HEK293T (cell line): ENCODE data around the gene EPHA7.

ENCODE experiments used
- ELF4 ChIP-seq: fragments of 450-650 bp; IDR thresholded peaks from 2 replicates; pipeline ENCODE4 v1.6.1; 2017; ENCODE audit warnings: antibody characterized with exemption
- FOXA1 ChIP-seq: fragments of 450-650 bp; IDR thresholded peaks from 2 replicates; pipeline ENCODE4 v1.6.1; 2016; ENCODE audit warnings: mild to moderate bottlenecking
- FOXM1 ChIP-seq: fragments of 450-650 bp; IDR thresholded peaks from 2 replicates; pipeline ENCODE4 v1.6.1; 2017; ENCODE audit warnings: mild to moderate bottlenecking, borderline replicate concordance
- L3MBTL2 ChIP-seq: fragments of 450-650 bp; conservative IDR thresholded peaks from 2 replicates; pipeline ENCODE4 v1.6.1; 2016; ENCODE audit warnings: mild to moderate bottlenecking
- SP1 ChIP-seq: fragments of 450-650 bp; IDR thresholded peaks from 2 replicates; pipeline ENCODE4 v1.6.1; 2017
- SUZ12 ChIP-seq: fragments of 450-650 bp; IDR thresholded peaks from 2 replicates; pipeline ENCODE4 v1.6.1; 2016; ENCODE audit warnings: mild to moderate bottlenecking
- TARDBP ChIP-seq: fragments of 450-650 bp; IDR thresholded peaks from 2 replicates; pipeline ENCODE4 v1.6.1; 2016
- ZNF384 ChIP-seq: fragments of 450-650 bp; IDR thresholded peaks from 2 replicates; pipeline ENCODE4 v1.6.1; 2016

DNA sequence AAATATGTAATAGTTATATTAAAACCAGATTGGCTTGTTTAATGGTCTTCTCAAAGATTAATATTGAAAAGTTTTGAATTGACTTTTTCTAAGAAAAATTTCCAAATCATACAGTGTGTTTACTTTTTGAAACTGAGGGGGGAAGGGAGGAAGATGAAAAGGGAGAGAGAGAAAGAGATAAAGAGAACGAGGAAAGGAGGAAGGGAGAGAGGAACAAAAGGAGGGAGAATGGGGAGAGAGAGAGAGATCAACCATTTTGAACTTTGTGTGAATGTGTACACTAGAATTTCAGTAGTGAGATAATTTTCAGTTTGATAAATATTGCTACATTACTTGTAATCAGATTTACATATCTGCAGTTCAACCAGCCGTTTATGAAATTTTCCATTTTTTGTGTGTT is 124.5 kb downstream of the EPHA7 start:
- TF ChIP-seq L3MBTL2 (no peak), ELF4 (no peak), SP1 (no peak), SUZ12 (no peak), TARDBP (no peak), FOXM1 (no peak), ZNF384 (no peak), FOXA1 (no peak)
